ENCODE results near the gene PRR36.

Gene PRR36

GRCh38 chr19:7855426-7856108 is 18.6 kb downstream of the PRR36 start:
- no peaks in the 10 kb centered on the region for H3K9me3 Mint-ChIP-seq
- H3K27me3 Mint-ChIP-seq (ENCODE audit: low read depth) = no peaks in the 10 kb centered on the region
- no peak overlapping the region for H3K27ac Mint-ChIP-seq
- no peaks in the 10 kb centered on the region for H3K36me3 Mint-ChIP-seq (ENCODE audit: low read depth)
- H3K4me3 Mint-ChIP-seq = no peak overlapping the region
- H3K4me1 Mint-ChIP-seq (ENCODE audit: low read depth) = peaks cover 4% of the 10 kb centered on the region

GRCh38 chr19:7853770-7854128 is 20.4 kb downstream of the PRR36 start:
- H3K36me3 Mint-ChIP-seq (ENCODE audit: low read depth) = no peaks in the 10 kb centered on the region
- no peaks in the 10 kb centered on the region for H3K27me3 Mint-ChIP-seq (ENCODE audit: low read depth)
- H3K4me1 Mint-ChIP-seq (ENCODE audit: low read depth) = peaks cover 4% of the 10 kb centered on the region
- no peaks in the 10 kb centered on the region for H3K9me3 Mint-ChIP-seq
- no peak overlapping the region for H3K27ac Mint-ChIP-seq
- no peak overlapping the region for H3K4me3 Mint-ChIP-seq

- H3K4me3 Mint-ChIP-seq = no peak overlapping the region
- no peaks in the 10 kb centered on the region for H3K36me3 Mint-ChIP-seq (ENCODE audit: low read depth)
- H3K27ac Mint-ChIP-seq = no peak overlapping the region
- no peaks in the 10 kb centered on the region for H3K27me3 Mint-ChIP-seq (ENCODE audit: low read depth)
- peaks cover 4% of the 10 kb centered on the region for H3K4me1 Mint-ChIP-seq (ENCODE audit: low read depth)
- no peaks in the 10 kb centered on the region for H3K9me3 Mint-ChIP-seq
Observed at GRCh38 chr19:7852851-7853769, 21.1 kb downstream of the PRR36 start.

- H3K36me3 Mint-ChIP-seq (ENCODE audit: low read depth) = no peaks in the 10 kb centered on the region
- no peaks in the 10 kb centered on the region for H3K27me3 Mint-ChIP-seq (ENCODE audit: low read depth)
- H3K9me3 Mint-ChIP-seq = no peaks in the 10 kb centered on the region
- no peak overlapping the region for H3K27ac Mint-ChIP-seq
- no peak overlapping the region for H3K4me3 Mint-ChIP-seq
- H3K4me1 Mint-ChIP-seq (ENCODE audit: low read depth) = peaks cover 4% of the 10 kb centered on the region
Observed at GRCh38 chr19:7851623-7852500, 22.3 kb downstream of the PRR36 start.

GRCh38 chr19:7850945-7851622 is 23.1 kb downstream of the PRR36 start:
- Mint-ChIP-seq H3K4me1 (ENCODE audit: low read depth) (peaks cover 4% of the 10 kb centered on the region), H3K4me3 (no peak overlapping the region), H3K36me3 (ENCODE audit: low read depth) (no peaks in the 10 kb centered on the region), H3K27me3 (ENCODE audit: low read depth) (no peaks in the 10 kb centered on the region), H3K9me3 (no peaks in the 10 kb centered on the region), H3K27ac (no peak overlapping the region)

- H3K36me3 Mint-ChIP-seq (ENCODE audit: low read depth) = no peaks in the 10 kb centered on the region
- peaks cover 4% of the 10 kb centered on the region for H3K4me1 Mint-ChIP-seq (ENCODE audit: low read depth)
- H3K9me3 Mint-ChIP-seq = no peaks in the 10 kb centered on the region
- H3K4me3 Mint-ChIP-seq = no peak overlapping the region
- no peaks in the 10 kb centered on the region for H3K27me3 Mint-ChIP-seq (ENCODE audit: low read depth)
- no peak overlapping the region for H3K27ac Mint-ChIP-seq
Observed at GRCh38 chr19:7850000-7850813, 24.0 kb downstream of the PRR36 start.

GRCh38 chr19:7849631-7849999 is 24.6 kb downstream of the PRR36 start:
- Mint-ChIP-seq H3K9me3 (no peaks in the 10 kb centered on the region), H3K27me3 (ENCODE audit: low read depth) (no peaks in the 10 kb centered on the region), H3K4me3 (no peak overlapping the region), H3K36me3 (ENCODE audit: low read depth) (no peaks in the 10 kb centered on the region), H3K27ac (no peak overlapping the region), H3K4me1 (ENCODE audit: low read depth) (peaks cover 4% of the 10 kb centered on the region)

- Mint-ChIP-seq H3K4me1 (ENCODE audit: low read depth) (peaks cover 4% of the 10 kb centered on the region), H3K4me3 (no peak overlapping the region), H3K27me3 (ENCODE audit: low read depth) (no peaks in the 10 kb centered on the region), H3K36me3 (ENCODE audit: low read depth) (no peaks in the 10 kb centered on the region), H3K9me3 (no peaks in the 10 kb centered on the region), H3K27ac (no peak overlapping the region)
Observed at GRCh38 chr19:7848779-7849457, 25.3 kb downstream of the PRR36 start.

- Mint-ChIP-seq H3K4me1 (ENCODE audit: low read depth) (no peaks in the 10 kb centered on the region), H3K9me3 (no peaks in the 10 kb centered on the region), H3K36me3 (ENCODE audit: low read depth) (no peaks in the 10 kb centered on the region), H3K4me3 (no peak overlapping the region), H3K27me3 (ENCODE audit: low read depth) (no peaks in the 10 kb centered on the region), H3K27ac (no peak overlapping the region)
Observed at GRCh38 chr19:7847664-7848063, 26.5 kb downstream of the PRR36 start.

GRCh38 chr19:7846155-7846646 is 28.0 kb downstream of the PRR36 start:
- H3K27ac Mint-ChIP-seq = no peak overlapping the region
- no peaks in the 10 kb centered on the region for H3K36me3 Mint-ChIP-seq (ENCODE audit: low read depth)
- H3K4me3 Mint-ChIP-seq = no peak overlapping the region
- no peaks in the 10 kb centered on the region for H3K27me3 Mint-ChIP-seq (ENCODE audit: low read depth)
- no peaks in the 10 kb centered on the region for H3K9me3 Mint-ChIP-seq
- no peaks in the 10 kb centered on the region for H3K4me1 Mint-ChIP-seq (ENCODE audit: low read depth)

GRCh38 chr19:7845390-7846154 is 28.6 kb downstream of the PRR36 start:
- no peak overlapping the region for H3K27ac Mint-ChIP-seq
- H3K36me3 Mint-ChIP-seq (ENCODE audit: low read depth) = no peaks in the 10 kb centered on the region
- no peak overlapping the region for H3K4me3 Mint-ChIP-seq
- no peaks in the 10 kb centered on the region for H3K4me1 Mint-ChIP-seq (ENCODE audit: low read depth)
- H3K27me3 Mint-ChIP-seq (ENCODE audit: low read depth) = no peaks in the 10 kb centered on the region
- H3K9me3 Mint-ChIP-seq = peaks cover 5% of the 10 kb centered on the region

GRCh38 chr19:7844951-7845350 is 29.2 kb downstream of the PRR36 start:
- Mint-ChIP-seq H3K36me3 (ENCODE audit: low read depth) (no peaks in the 10 kb centered on the region), H3K4me1 (ENCODE audit: low read depth) (no peaks in the 10 kb centered on the region), H3K27ac (no peak overlapping the region), H3K4me3 (no peak overlapping the region), H3K27me3 (ENCODE audit: low read depth) (no peaks in the 10 kb centered on the region), H3K9me3 (peaks cover 5% of the 10 kb centered on the region)

Data from T-helper 1 cell treated with Interleukin-12 subunit alpha and Interleukin-12 subunit beta and Interleukin-4 antibody, amounts not matched to agents 30 μg/mL and 1 μg/mL, for 36 hours (primary cell).